ENCODE measurements around the gene RBSN.

Gene RBSN

GRCh38 chr3:15099364-15100098 is 583 bp upstream of the RBSN start:
- DNase-seq = peak; percentile 68

GRCh38 chr3:15097891-15098290 is 1.1 kb downstream of the RBSN start:
- peak; percentile 66 for DNase-seq

- DNase-seq = no peak
Measured at GRCh38 chr3:15096046-15096445, 2.9 kb downstream of the RBSN start.

GRCh38 chr3:15094187-15094875 is 4.6 kb downstream of the RBSN start:
- no peak for DNase-seq

GRCh38 chr3:15092686-15093085 is 6.3 kb downstream of the RBSN start:
- no peak for DNase-seq

- no peak for DNase-seq
Measured at GRCh38 chr3:15091575-15091974, 7.4 kb downstream of the RBSN start.

- no peak for DNase-seq
Measured at GRCh38 chr3:15089201-15089600, 9.7 kb downstream of the RBSN start.

- DNase-seq = no peak
Measured at GRCh38 chr3:15086699-15087098, 12.2 kb downstream of the RBSN start.

GRCh38 chr3:15086263-15086662 is 12.7 kb downstream of the RBSN start:
- DNase-seq = no peak

GRCh38 chr3:15083252-15083651 is 15.7 kb downstream of the RBSN start:
- DNase-seq = no peak

GRCh38 chr3:15081960-15082664 is 16.8 kb downstream of the RBSN start:
- DNase-seq = no peak

GRCh38 chr3:15079091-15079490 is 19.9 kb downstream of the RBSN start:
- DNase-seq = no peak

GRCh38 chr3:15074500-15074899 is 24.4 kb downstream of the RBSN start:
- no peak for DNase-seq

GRCh38 chr3:15071699-15072098 is 27.2 kb downstream of the RBSN start:
- no peak for DNase-seq

- no peak for DNase-seq
Measured at GRCh38 chr3:15069441-15069840, 29.5 kb downstream of the RBSN start.

- DNase-seq = no peak
Measured at GRCh38 chr3:15066467-15066866, 32.5 kb downstream of the RBSN start.

- DNase-seq = no peak
Measured at GRCh38 chr3:15065550-15066007, 33.4 kb downstream of the RBSN start.

GRCh38 chr3:15064835-15065549 is 34.0 kb downstream of the RBSN start, which contains the start of gene MRPS25:
Gene MRPS25, minus strand, starts transcription at chr3:15065315. Its CDS starts 121 bp downstream, at chr3:15065194.
- DNase-seq = peak; percentile 96

- DNase-seq = peak; percentile 71
Measured at GRCh38 chr3:15064299-15064834, 34.6 kb downstream of the RBSN start.

- no peak for DNase-seq
Measured at GRCh38 chr3:15063656-15064286, 35.2 kb downstream of the RBSN start.

- no peak for DNase-seq
Measured at GRCh38 chr3:15063238-15063637, 35.7 kb downstream of the RBSN start.

GRCh38 chr3:15060029-15060428 is 38.9 kb downstream of the RBSN start:
- no peak for DNase-seq

Data from activated effector memory CD4-positive, alpha-beta T cell treated with anti-CD3 and anti-CD28 coated beads, Interleukin-2, amount 50 U/mL, for 16 hours (primary cell).